Peyer's patch (tissue), 4 donors: Measurements from ENCODE around the gene GGA3.

Source experiments
- POLR2A ChIP-seq, 2 donors: fragments of 450-650 bp; IDR thresholded peaks; one replicate each; pipeline ENCODE4 v1.5.1; 2017; ENCODE audit warnings: antibody characterized with exemption in 2 of 2, mild to moderate bottlenecking in 2 of 2, moderate library complexity in 2 of 2
- TF ChIP-seq, protein P1 (sequence below), 6 experiments: fragments of 450-650 bp in 4 of 6; fragments of 200-600 bp in 2 of 6; sonication (generic) in 1 of 6; IDR thresholded peaks; one replicate each; pipeline ENCODE4 v1.5.1; 2017 to 2019; ENCODE audit warnings: antibody characterized with exemption in 6 of 6, mild to moderate bottlenecking in 3 of 6, moderate library complexity in 1 of 6

DNA sequence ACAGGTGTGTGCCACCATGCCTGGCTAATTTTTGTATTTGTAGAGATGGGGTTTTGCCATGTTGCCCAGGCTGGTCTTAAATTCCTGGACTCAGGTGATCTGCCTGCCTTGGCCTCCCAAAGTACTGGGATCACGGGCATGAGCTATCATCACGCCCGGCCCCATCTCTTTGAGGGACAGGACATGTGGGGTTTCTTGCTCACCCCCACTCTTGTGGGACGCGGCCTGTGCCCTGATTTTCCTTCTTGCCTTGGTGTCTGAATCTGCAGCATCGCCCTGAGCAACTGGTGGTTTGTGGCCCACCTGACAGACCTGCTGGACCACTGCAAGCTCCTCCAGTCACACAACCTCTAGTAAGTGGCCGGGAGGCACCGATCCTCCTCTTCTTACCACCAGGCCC, 30.3 kb downstream of the GGA3 start:
- TF ChIP-seq POLR2A (IDR thresholded peaks at IDR 0.05) = no peak
- TF ChIP-seq, protein P1, sequence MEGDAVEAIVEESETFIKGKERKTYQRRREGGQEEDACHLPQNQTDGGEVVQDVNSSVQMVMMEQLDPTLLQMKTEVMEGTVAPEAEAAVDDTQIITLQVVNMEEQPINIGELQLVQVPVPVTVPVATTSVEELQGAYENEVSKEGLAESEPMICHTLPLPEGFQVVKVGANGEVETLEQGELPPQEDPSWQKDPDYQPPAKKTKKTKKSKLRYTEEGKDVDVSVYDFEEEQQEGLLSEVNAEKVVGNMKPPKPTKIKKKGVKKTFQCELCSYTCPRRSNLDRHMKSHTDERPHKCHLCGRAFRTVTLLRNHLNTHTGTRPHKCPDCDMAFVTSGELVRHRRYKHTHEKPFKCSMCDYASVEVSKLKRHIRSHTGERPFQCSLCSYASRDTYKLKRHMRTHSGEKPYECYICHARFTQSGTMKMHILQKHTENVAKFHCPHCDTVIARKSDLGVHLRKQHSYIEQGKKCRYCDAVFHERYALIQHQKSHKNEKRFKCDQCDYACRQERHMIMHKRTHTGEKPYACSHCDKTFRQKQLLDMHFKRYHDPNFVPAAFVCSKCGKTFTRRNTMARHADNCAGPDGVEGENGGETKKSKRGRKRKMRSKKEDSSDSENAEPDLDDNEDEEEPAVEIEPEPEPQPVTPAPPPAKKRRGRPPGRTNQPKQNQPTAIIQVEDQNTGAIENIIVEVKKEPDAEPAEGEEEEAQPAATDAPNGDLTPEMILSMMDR (IDR thresholded peaks at IDR 0.05) = no peak
